ENCODE data around the gene C4orf17. TPM values are rescaled to one million over a fixed set of nuclear protein-coding genes. Genes with fewer than 3 reads are reported as not detected.

The C4orf17 gene
- total RNA-seq, 4 donors from 2014 or later, result not detected

GRCh38 chr4:99506781-99507180 is 4.0 kb upstream of the C4orf17 start:
- H3K36me3 ChIP-seq, result no peaks in the 10 kb centered on the region
- intact Hi-C loops (cut with DNase I; ENCODE audit: low total_unique reads) (no loop called here), in situ Hi-C loops (cut with MboI; ENCODE audit: low sequenced_read_pairs in 4 of 4) (no loop called here)
- H3K9me3 ChIP-seq, result no peaks in the 10 kb centered on the region
- no peak overlapping the region for H3K27ac ChIP-seq
- ATAC-seq (no peak), DNase-seq (no peak)
- no peak overlapping the region for H3K4me3 ChIP-seq
- H3K27me3 ChIP-seq, result no peaks in the 10 kb centered on the region
- no peaks in the 10 kb centered on the region for H3K4me1 ChIP-seq
- TF ChIP-seq CTCF (IDR thresholded peaks at IDR 0.05 in 4 of 5, conservative IDR thresholded peaks at IDR 0.05 in 1 of 5), result no peak
- no peak for TF ChIP-seq POLR2A (IDR thresholded peaks at IDR 0.05)

GRCh38 chr4:99507349-99507748 is 3.5 kb upstream of the C4orf17 start:
- Histone ChIP-seq H3K4me3 (no peak overlapping the region), H3K4me1 (no peaks in the 10 kb centered on the region), H3K36me3 (no peaks in the 10 kb centered on the region), H3K27me3 (no peaks in the 10 kb centered on the region), H3K9me3 (no peaks in the 10 kb centered on the region), H3K27ac (no peak overlapping the region)
- no peak for DNase-seq
- no peak for ATAC-seq
- in situ Hi-C loops (cut with MboI; ENCODE audit: low sequenced_read_pairs in 4 of 4) (no loop called here), intact Hi-C loops (cut with DNase I; ENCODE audit: low total_unique reads) (no loop called here)
- TF ChIP-seq POLR2A (IDR thresholded peaks at IDR 0.05) (no peak), CTCF (IDR thresholded peaks at IDR 0.05 in 4 of 5, conservative IDR thresholded peaks at IDR 0.05 in 1 of 5) (no peak)

GRCh38 chr4:99507762-99508161 is 3.1 kb upstream of the C4orf17 start:
- intact Hi-C loops (cut with DNase I; ENCODE audit: low total_unique reads), result no loop called here
- Histone ChIP-seq H3K27me3 (no peaks in the 10 kb centered on the region), H3K4me3 (no peak overlapping the region), H3K36me3 (no peaks in the 10 kb centered on the region), H3K4me1 (no peaks in the 10 kb centered on the region), H3K27ac (no peak overlapping the region), H3K9me3 (no peaks in the 10 kb centered on the region)
- in situ Hi-C loops (cut with MboI; ENCODE audit: low sequenced_read_pairs in 4 of 4), result no loop called here
- ATAC-seq, result no peak
- no peak for DNase-seq
- TF ChIP-seq CTCF (IDR thresholded peaks at IDR 0.05 in 4 of 5, conservative IDR thresholded peaks at IDR 0.05 in 1 of 5), result no peak
- no peak for TF ChIP-seq POLR2A (IDR thresholded peaks at IDR 0.05)

- Histone ChIP-seq H3K27ac (no peak overlapping the region), H3K4me3 (no peak overlapping the region), H3K9me3 (no peaks in the 10 kb centered on the region), H3K27me3 (no peaks in the 10 kb centered on the region), H3K36me3 (no peaks in the 10 kb centered on the region), H3K4me1 (no peaks in the 10 kb centered on the region)
- DNase-seq (no peak), ATAC-seq (no peak)
- in situ Hi-C loops (cut with MboI; ENCODE audit: low sequenced_read_pairs in 4 of 4), result no loop called here
- no peak for TF ChIP-seq CTCF (IDR thresholded peaks at IDR 0.05 in 4 of 5, conservative IDR thresholded peaks at IDR 0.05 in 1 of 5)
- no peak for TF ChIP-seq POLR2A (IDR thresholded peaks at IDR 0.05)
- intact Hi-C loops (cut with DNase I; ENCODE audit: low total_unique reads), result no loop called here
Observed at GRCh38 chr4:99518601-99519295, 7.9 kb downstream of the C4orf17 start.

GRCh38 chr4:99529228-99529627 is 18.4 kb downstream of the C4orf17 start:
- no peak for DNase-seq

More at GRCh38 chr4:99529228-99529627, 18.4 kb downstream of the C4orf17 start:
- in situ Hi-C loops (cut with MboI; ENCODE audit: low sequenced_read_pairs in 4 of 4) (no loop called here), intact Hi-C loops (cut with DNase I; ENCODE audit: low total_unique reads) (no loop called here)
- no peaks in the 10 kb centered on the region for H3K9me3 ChIP-seq
- no peaks in the 10 kb centered on the region for H3K4me1 ChIP-seq
- no peak for ATAC-seq
- H3K27me3 ChIP-seq, result no peaks in the 10 kb centered on the region
- TF ChIP-seq POLR2A (IDR thresholded peaks at IDR 0.05), result no peak
- TF ChIP-seq CTCF (IDR thresholded peaks at IDR 0.05 in 4 of 5, conservative IDR thresholded peaks at IDR 0.05 in 1 of 5), result no peak
- no peak overlapping the region for H3K27ac ChIP-seq
- no peaks in the 10 kb centered on the region for H3K36me3 ChIP-seq
- no peak overlapping the region for H3K4me3 ChIP-seq
